PC-9 (cell line): ENCODE data around the gene ITGAV.

Source experiments
- EZH2 ChIP-seq: fragments of 200-600 bp; sonication (generic); IDR thresholded peaks from 2 replicates; pipeline ENCODE4 v1.8.0; 2017; ENCODE audit warnings: antibody characterized with exemption, low read depth
- TF ChIP-seq, protein P1 (sequence below): fragments of 200-600 bp; sonication (generic); conservative IDR thresholded peaks from 2 replicates; pipeline ENCODE4 v1.6.1; 2017; ENCODE audit warnings: mixed run types, antibody characterized with exemption, mild to moderate bottlenecking, moderate library complexity

DNA sequence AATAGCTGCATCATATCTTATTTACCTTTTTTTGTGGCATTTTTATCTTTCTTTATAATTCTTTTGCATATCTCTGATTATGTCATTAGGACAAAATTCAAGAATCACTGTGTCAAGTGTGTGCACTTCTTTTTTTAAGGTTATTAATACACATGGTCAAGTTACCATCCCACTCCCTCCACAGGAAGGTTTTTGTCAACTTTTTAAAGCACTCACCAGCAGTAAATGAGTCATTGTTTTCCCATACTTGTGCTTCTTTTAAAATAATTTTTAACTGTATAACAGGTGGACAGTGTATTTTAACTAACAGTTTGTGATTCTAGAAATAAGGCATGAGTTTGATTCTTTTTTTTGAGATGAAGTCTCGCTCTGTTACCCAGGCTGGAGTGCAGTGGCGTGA is 58.3 kb downstream of the ITGAV start:
- TF ChIP-seq, protein P1, sequence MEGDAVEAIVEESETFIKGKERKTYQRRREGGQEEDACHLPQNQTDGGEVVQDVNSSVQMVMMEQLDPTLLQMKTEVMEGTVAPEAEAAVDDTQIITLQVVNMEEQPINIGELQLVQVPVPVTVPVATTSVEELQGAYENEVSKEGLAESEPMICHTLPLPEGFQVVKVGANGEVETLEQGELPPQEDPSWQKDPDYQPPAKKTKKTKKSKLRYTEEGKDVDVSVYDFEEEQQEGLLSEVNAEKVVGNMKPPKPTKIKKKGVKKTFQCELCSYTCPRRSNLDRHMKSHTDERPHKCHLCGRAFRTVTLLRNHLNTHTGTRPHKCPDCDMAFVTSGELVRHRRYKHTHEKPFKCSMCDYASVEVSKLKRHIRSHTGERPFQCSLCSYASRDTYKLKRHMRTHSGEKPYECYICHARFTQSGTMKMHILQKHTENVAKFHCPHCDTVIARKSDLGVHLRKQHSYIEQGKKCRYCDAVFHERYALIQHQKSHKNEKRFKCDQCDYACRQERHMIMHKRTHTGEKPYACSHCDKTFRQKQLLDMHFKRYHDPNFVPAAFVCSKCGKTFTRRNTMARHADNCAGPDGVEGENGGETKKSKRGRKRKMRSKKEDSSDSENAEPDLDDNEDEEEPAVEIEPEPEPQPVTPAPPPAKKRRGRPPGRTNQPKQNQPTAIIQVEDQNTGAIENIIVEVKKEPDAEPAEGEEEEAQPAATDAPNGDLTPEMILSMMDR = no peak
- no peak for TF ChIP-seq EZH2
